ENCODE results near the gene STYK1.

The STYK1 gene

GRCh38 chr12:10701131-10701681 is 27.4 kb upstream of the STYK1 start:
- no peak for DNase-seq (ENCODE audit: low read depth, low spot score)
- TF ChIP-seq FOXP2 (optimal IDR thresholded peaks at IDR 0.05; ENCODE audit: control extremely low read depth, extremely low read length, insufficient read depth) (no peak), POLR2AphosphoS5 (IDR thresholded peaks at IDR 0.05; ENCODE audit: borderline replicate concordance, low read depth, low read length) (no peak), EZH2 (IDR thresholded peaks at IDR 0.05) (no peak)
- Histone ChIP-seq H3K27ac (no peak overlapping the region), H3K4me3 (no peak overlapping the region), H3K9me3 (ENCODE audit: low read depth, low read length) (no peaks in the 10 kb centered on the region), H3K9ac (ENCODE audit: insufficient read length) (no peak overlapping the region), H3K36me3 (ENCODE audit: insufficient read depth, low read length) (peaks cover 88% of the 10 kb centered on the region)

DNA sequence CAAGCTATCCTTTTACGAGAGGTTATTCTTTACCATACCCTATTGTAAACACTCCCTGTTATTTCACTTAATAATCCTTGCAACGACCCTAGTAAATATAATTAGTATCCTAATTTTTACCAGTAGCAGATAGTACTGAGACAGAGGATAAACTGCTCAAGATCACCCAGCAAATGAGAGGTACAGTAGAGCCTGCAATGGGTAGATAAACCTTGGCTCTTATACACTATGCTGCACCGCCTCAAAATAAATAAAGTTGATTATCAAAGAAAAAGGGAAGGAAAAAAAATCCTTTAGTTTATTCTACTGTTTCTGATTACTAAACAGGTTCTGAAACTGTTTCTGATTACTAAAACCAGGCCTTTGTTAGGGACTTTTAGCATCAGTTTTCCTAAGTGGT is 26.7 kb upstream of the STYK1 start:
- TF ChIP-seq EZH2 (IDR thresholded peaks at IDR 0.05) = no peak
- no peak for TF ChIP-seq POLR2AphosphoS5 (IDR thresholded peaks at IDR 0.05; ENCODE audit: borderline replicate concordance, low read depth, low read length)
- no peak for TF ChIP-seq FOXP2 (optimal IDR thresholded peaks at IDR 0.05; ENCODE audit: control extremely low read depth, extremely low read length, insufficient read depth)
- DNase-seq (ENCODE audit: low read depth, low spot score) = no peak
- Histone ChIP-seq H3K36me3 (ENCODE audit: insufficient read depth, low read length) (peaks cover 89% of the 10 kb centered on the region), H3K27ac (no peak overlapping the region), H3K9ac (ENCODE audit: insufficient read length) (no peak overlapping the region), H3K4me3 (no peak overlapping the region), H3K9me3 (ENCODE audit: low read depth, low read length) (no peaks in the 10 kb centered on the region)

DNA sequence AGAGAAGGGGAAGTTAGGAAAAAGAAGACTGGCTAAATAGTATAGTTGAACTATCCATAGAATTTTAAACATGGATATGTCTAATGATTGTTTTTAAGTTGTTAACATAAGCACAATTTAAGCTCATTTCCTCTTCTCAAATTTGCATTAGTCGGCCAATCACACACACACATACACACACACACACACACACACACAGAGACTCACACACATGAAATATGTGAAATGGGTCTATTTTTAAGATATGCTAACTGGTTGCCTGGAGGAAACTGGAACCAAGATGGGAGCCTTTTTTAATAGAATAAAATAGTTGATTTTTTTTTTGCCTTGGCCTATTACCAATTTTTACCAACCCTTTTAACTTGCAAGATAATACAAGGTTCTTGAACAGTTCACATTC is 24.0 kb upstream of the STYK1 start:
- peaks cover 81% of the 10 kb centered on the region for H3K36me3 ChIP-seq (ENCODE audit: insufficient read depth, low read length)
- DNase-seq (ENCODE audit: low read depth, low spot score) = no peak

GRCh38 chr12:10697156-10697555 is 23.3 kb upstream of the STYK1 start:
- no peak for TF ChIP-seq FOXP2 (optimal IDR thresholded peaks at IDR 0.05; ENCODE audit: control extremely low read depth, extremely low read length, insufficient read depth)
- TF ChIP-seq POLR2AphosphoS5 (IDR thresholded peaks at IDR 0.05; ENCODE audit: borderline replicate concordance, low read depth, low read length) = no peak
- no peak for TF ChIP-seq EZH2 (IDR thresholded peaks at IDR 0.05)
- no peak overlapping the region for H3K27ac ChIP-seq
- peaks cover 74% of the 10 kb centered on the region for H3K36me3 ChIP-seq (ENCODE audit: insufficient read depth, low read length)
- H3K4me3 ChIP-seq = no peak overlapping the region
- no peaks in the 10 kb centered on the region for H3K9me3 ChIP-seq (ENCODE audit: low read depth, low read length)
- H3K9ac ChIP-seq (ENCODE audit: insufficient read length) = no peak overlapping the region
- no peak for DNase-seq (ENCODE audit: low read depth, low spot score)

More for the DNA sequence above, 24.0 kb upstream of the STYK1 start:
- Histone ChIP-seq H3K27ac (no peak overlapping the region), H3K9me3 (ENCODE audit: low read depth, low read length) (no peaks in the 10 kb centered on the region), H3K9ac (ENCODE audit: insufficient read length) (no peak overlapping the region), H3K4me3 (no peak overlapping the region)
- TF ChIP-seq EZH2 (IDR thresholded peaks at IDR 0.05) = no peak
- TF ChIP-seq FOXP2 (optimal IDR thresholded peaks at IDR 0.05; ENCODE audit: control extremely low read depth, extremely low read length, insufficient read depth) = no peak
- no peak for TF ChIP-seq POLR2AphosphoS5 (IDR thresholded peaks at IDR 0.05; ENCODE audit: borderline replicate concordance, low read depth, low read length)

DNA sequence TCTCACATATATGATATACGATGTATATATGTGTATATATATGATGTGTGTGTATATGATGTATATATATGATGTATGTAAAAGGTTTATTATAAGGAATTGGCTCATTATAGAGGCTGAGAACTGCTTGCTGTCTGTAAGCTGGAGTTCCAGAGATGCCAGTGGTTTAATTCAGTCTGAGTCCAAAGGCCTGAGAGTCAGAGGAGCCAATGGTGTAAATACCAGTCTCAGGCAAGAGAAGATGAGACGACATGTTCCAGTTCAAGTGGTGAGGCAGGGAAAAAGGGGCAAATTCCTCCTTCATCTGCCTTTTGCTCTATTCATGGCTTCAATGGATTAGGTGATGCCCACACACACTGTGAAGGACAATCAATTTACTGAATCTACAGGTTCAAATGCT is 17.1 kb upstream of the STYK1 start:
- TF ChIP-seq EZH2 (IDR thresholded peaks at IDR 0.05) = no peak
- no peak for TF ChIP-seq FOXP2 (optimal IDR thresholded peaks at IDR 0.05; ENCODE audit: control extremely low read depth, extremely low read length, insufficient read depth)
- TF ChIP-seq POLR2AphosphoS5 (IDR thresholded peaks at IDR 0.05; ENCODE audit: borderline replicate concordance, low read depth, low read length) = no peak
- no peak overlapping the region for H3K27ac ChIP-seq
- DNase-seq (ENCODE audit: low read depth, low spot score) = no peak

GRCh38 chr12:10689146-10689545 is 15.3 kb upstream of the STYK1 start:
- Histone ChIP-seq H3K4me3 (no peak overlapping the region), H3K9me3 (ENCODE audit: low read depth, low read length) (no peaks in the 10 kb centered on the region), H3K27ac (no peak overlapping the region), H3K9ac (ENCODE audit: insufficient read length) (no peak overlapping the region), H3K36me3 (ENCODE audit: insufficient read depth, low read length) (peaks cover 4% of the 10 kb centered on the region; the same call in 1 of the 2 replicates)
- no peak for DNase-seq (ENCODE audit: low read depth, low spot score)
- no peak for TF ChIP-seq EZH2 (IDR thresholded peaks at IDR 0.05)
- TF ChIP-seq POLR2AphosphoS5 (IDR thresholded peaks at IDR 0.05; ENCODE audit: borderline replicate concordance, low read depth, low read length) = no peak
- no peak for TF ChIP-seq FOXP2 (optimal IDR thresholded peaks at IDR 0.05; ENCODE audit: control extremely low read depth, extremely low read length, insufficient read depth)

More for the DNA sequence above, 17.1 kb upstream of the STYK1 start:
- Histone ChIP-seq H3K9ac (ENCODE audit: insufficient read length) (no peak overlapping the region), H3K9me3 (ENCODE audit: low read depth, low read length) (no peaks in the 10 kb centered on the region), H3K4me3 (no peak overlapping the region), H3K36me3 (ENCODE audit: insufficient read depth, low read length) (peaks cover 12% of the 10 kb centered on the region)

DNA sequence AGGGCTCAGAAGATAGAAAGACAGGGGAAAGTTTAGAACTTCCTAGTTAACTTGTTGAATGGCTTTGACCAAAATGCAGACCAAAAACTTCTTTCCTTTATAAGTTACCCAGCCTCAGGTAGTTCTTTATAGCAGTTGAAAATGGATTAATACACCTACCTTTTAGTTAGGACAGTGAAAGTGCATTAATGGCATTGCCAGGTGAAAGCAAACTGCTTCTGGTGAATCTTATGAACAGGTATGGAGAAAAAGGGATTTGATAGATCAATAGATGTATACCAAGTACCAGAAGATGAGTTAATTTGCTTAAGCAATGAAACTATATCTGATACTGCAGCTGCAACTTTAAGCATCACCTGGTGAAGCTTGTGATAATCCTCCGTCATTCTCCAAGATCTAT is 14.2 kb upstream of the STYK1 start:
- Histone ChIP-seq H3K4me3 (no peak overlapping the region), H3K36me3 (ENCODE audit: insufficient read depth, low read length) (no peaks in the 10 kb centered on the region), H3K27ac (no peak overlapping the region), H3K9ac (ENCODE audit: insufficient read length) (no peak overlapping the region), H3K9me3 (ENCODE audit: low read depth, low read length) (no peaks in the 10 kb centered on the region)
- no peak for TF ChIP-seq POLR2AphosphoS5 (IDR thresholded peaks at IDR 0.05; ENCODE audit: borderline replicate concordance, low read depth, low read length)
- TF ChIP-seq EZH2 (IDR thresholded peaks at IDR 0.05) = no peak
- no peak for TF ChIP-seq FOXP2 (optimal IDR thresholded peaks at IDR 0.05; ENCODE audit: control extremely low read depth, extremely low read length, insufficient read depth)
- DNase-seq (ENCODE audit: low read depth, low spot score) = no peak

DNA sequence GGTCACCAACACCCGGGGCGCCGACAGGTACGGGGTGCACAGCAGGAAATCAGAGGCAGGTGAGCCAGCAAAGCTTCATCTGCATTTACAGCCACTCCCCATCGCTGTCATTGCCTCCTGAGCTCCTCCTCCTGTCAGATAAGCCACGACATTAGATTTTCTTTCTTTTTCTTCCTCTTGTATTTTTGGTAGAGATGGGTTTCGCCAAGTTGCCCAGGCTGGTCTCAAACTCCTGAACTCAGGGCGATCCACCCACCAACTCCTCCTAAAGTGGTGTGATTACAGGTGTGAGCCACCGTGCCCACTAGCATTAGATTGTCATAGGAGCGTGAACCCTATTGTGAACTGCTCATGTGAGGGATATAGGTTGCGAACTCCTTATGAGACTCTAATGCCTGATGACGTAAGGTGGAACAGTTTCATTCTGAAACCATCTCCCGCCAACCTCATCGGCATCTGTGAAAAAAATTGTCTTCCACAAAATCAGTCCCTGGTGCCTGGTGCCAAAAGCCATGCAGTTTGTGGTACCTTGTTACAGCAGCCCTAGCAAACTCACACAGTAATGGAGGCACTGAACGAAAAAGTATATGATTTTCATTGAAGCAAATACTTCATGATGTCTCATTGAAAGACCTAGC is 1.5 kb downstream of the STYK1 start:
- Histone ChIP-seq H3K36me3 (ENCODE audit: insufficient read depth, low read length) (no peaks in the 10 kb centered on the region), H3K9ac (ENCODE audit: insufficient read length) (no peak overlapping the region), H3K27ac (no peak overlapping the region), H3K4me3 (no peak overlapping the region), H3K9me3 (ENCODE audit: low read depth, low read length) (no peaks in the 10 kb centered on the region)
- DNase-seq (ENCODE audit: low read depth, low spot score) = no peak
- TF ChIP-seq POLR2AphosphoS5 (IDR thresholded peaks at IDR 0.05; ENCODE audit: borderline replicate concordance, low read depth, low read length) = no peak
- TF ChIP-seq FOXP2 (optimal IDR thresholded peaks at IDR 0.05; ENCODE audit: control extremely low read depth, extremely low read length, insufficient read depth) = no peak
- TF ChIP-seq EZH2 (IDR thresholded peaks at IDR 0.05) = no peak
